GM12892 (cell line): ENCODE results near the gene S100A8.

Experiments
- POLR2A ChIP-seq: IDR thresholded peaks from 2 replicates; pipeline ENCODE4 v1.6.1; 2011; ENCODE audit warnings: low read depth, low read length, control low read depth
- POLR2AphosphoS5 ChIP-seq: IDR thresholded peaks from 2 replicates; pipeline ENCODE4 v1.6.1; 2011; ENCODE audit warnings: low read depth, low read length, control low read depth
- TAF1 ChIP-seq: IDR thresholded peaks from 2 replicates; pipeline ENCODE4 v1.6.1; 2011; ENCODE audit warnings: low read depth, mild to moderate bottlenecking, control low read depth, low read length, borderline replicate concordance

DNA sequence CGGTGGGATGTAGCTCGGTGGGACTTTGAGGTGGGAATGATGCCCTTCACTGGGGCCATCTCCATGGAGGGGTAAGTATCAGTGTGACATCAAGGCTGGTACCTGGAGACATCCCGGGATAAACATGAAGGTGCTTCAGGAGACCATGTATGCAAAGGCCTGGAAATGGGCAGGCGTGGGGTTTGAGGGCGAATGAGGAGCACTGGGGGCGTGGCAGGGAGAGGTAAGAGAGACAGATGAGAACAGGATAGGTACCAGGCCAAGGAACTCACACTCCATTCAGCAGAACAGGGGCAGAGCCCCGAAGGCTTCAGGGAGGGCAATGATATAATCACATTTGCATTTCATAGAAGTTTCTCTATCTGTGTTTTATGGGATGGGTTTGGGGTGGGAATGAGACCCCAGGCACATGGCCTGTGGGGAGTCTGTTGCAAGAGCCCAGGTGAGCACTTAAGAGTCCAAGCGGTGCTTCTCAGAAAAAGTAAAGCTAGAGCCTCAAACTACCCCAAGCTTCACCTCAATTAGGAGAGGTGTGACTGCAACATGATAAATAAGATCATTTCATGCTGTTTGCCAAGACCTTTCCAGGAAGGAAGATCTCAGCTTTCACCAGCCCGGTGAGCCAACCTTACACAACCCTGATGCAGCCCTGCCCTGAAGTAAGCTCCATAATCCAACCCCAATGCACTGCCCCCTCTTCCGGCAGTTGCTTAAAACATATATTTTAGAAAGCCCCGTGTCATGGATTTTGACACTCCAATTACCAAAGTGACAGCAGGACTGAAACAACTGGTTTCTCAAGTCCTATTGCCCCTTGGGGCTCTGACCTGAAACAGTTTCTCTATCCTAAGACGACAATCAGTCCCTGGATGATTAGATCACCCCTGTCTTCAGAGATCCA lies 25.9 kb downstream of the S100A8 start:
- TF ChIP-seq POLR2AphosphoS5: no peak
- TF ChIP-seq POLR2A: no peak
- no peak for TF ChIP-seq TAF1
